K562 (cell line): ENCODE results near the gene MUC15. TPM values are rescaled to one million over a fixed set of nuclear protein-coding genes. Genes with fewer than 3 reads are reported as not detected.

Experiments
- ATAC-seq: fragments of 200-7000 bp; cut with Tn5 transposase; 3 replicates; pipeline ENCODE4 v1.9.1; 2020; ENCODE audit warnings: moderate library complexity
- BruUV-seq: library from RNA; stranded (reverse); fragments of 400-500 nt; replicated peaks from 2 replicates; lab custom pipeline; 2021; lab: Mats Ljungman, UMichigan
- CTCF ChIA-PET: fragments of 300-600 bp; formaldehyde crosslinking; extraction: SDS; loops from one replicate; lab custom pipeline; 2021; ENCODE audit warnings: low intra/inter-chr PET ratio; lab: Yijun Ruan, JAX
- POLR2A ChIA-PET: fragments of 300-600, 350-650 bp; sonication (Branson Sonifier 250); formaldehyde crosslinking; extraction: SDS; loops from one replicate; lab custom pipeline; 2021; ENCODE audit warnings: antibody characterized with exemption, inconsistent platforms; lab: Yijun Ruan, JAX
- DNase-seq, 4 experiments: peaks; one replicate each; pipeline versions ENCODE4 v3.0.0 to v3.0.0-alpha.2; 2011 to 2018; ENCODE audit warnings: low spot score in 3 of 4, mixed read lengths in 3 of 4; ENCODE audit errors: extremely low read depth in 1 of 4
- FAIRE-seq: peaks from 2 replicates; lab custom pipeline; 2011; peaks lifted over from hg19 to GRCh38; lab: Jason Lieb, UNC
- H2AFZ ChIP-seq: 2 replicates; pipeline ENCODE4 v1.6.0; 2011; ENCODE audit warnings: low read depth, low read length, control low read depth, inconsistent platforms
- H3K27ac ChIP-seq: fragments of 200-600 bp; 3 replicates; pipeline ENCODE4 v1.8.0; 2011; ENCODE audit warnings: low read depth, mild to moderate bottlenecking, control low read depth, inconsistent platforms, low read length, moderate library complexity, mixed read lengths; ENCODE audit errors: extremely low read depth
- H3K27me3 ChIP-seq, 2 experiments: fragments of 300-600 bp in 1 of 2; 2 replicates in 1 of 2; 3 replicates in 1 of 2; pipeline versions ENCODE4 v1.6.0 to v1.8.0; 2011; ENCODE audit warnings: inconsistent platforms in 2 of 2, low read length in 2 of 2, mild to moderate bottlenecking in 1 of 2, mixed read lengths in 1 of 2, moderate library complexity in 1 of 2; ENCODE audit not compliant: control insufficient read depth in 2 of 2, insufficient read depth in 2 of 2
- H3K36me3 ChIP-seq: fragments of 300-600 bp; 3 replicates; pipeline ENCODE4 v1.8.0; 2011; ENCODE audit warnings: mild to moderate bottlenecking, low read length, inconsistent platforms; ENCODE audit not compliant: control insufficient read depth, insufficient read depth
- H3K4me1 ChIP-seq, 2 experiments: fragments of 200-600 bp in 1 of 2; replicated peaks in 1 of 2; 2 replicates in 1 of 2; 3 replicates in 1 of 2; pipeline versions ENCODE4 v1.5.1 to v1.8.0; 2011; ENCODE audit warnings: inconsistent platforms in 2 of 2, low read length in 2 of 2, mild to moderate bottlenecking in 1 of 2, mixed read lengths in 1 of 2, moderate library complexity in 1 of 2; ENCODE audit not compliant: control insufficient read depth in 2 of 2, insufficient read depth in 2 of 2
- H3K4me2 ChIP-seq: 2 replicates; pipeline ENCODE4 v1.6.1; 2011; ENCODE audit warnings: low read length, control low read depth, inconsistent platforms, mixed read lengths; ENCODE audit not compliant: insufficient read depth
- H3K4me3 ChIP-seq: fragments of 200-600 bp; sonication (generic), shearing (Covaris generic); 2 replicates; pipeline ENCODE4 v1.5.1; 2016; ENCODE audit warnings: control low read depth, inconsistent platforms
- H3K79me2 ChIP-seq: fragments of 200-600 bp; 3 replicates; pipeline ENCODE4 v1.8.0; 2011; ENCODE audit warnings: low read length, inconsistent platforms; ENCODE audit not compliant: control insufficient read depth, insufficient read depth
- H3K9ac ChIP-seq, 2 experiments: 2 replicates each; pipeline versions ENCODE4 v1.6.0 to v1.6.1; 2011; ENCODE audit warnings: low read depth in 2 of 2, low read length in 2 of 2, control low read depth in 1 of 2, inconsistent platforms in 1 of 2, mild to moderate bottlenecking in 1 of 2, mixed read lengths in 1 of 2; ENCODE audit not compliant: insufficient read depth in 1 of 2
- H3K9me1 ChIP-seq: one replicate; pipeline ENCODE4 v1.6.0; 2011; ENCODE audit warnings: inconsistent platforms, mild to moderate bottlenecking, low read length, moderate library complexity; ENCODE audit not compliant: control insufficient read depth, insufficient read depth
- H3K9me3 ChIP-seq: replicated peaks from 2 replicates; pipeline ENCODE4 v1.5.1; 2011; ENCODE audit warnings: low read depth, low read length, inconsistent platforms; ENCODE audit not compliant: control insufficient read depth, insufficient read depth
- H4K20me1 ChIP-seq: replicated peaks from 2 replicates; pipeline ENCODE4 v1.6.1; 2011; ENCODE audit warnings: low read length, inconsistent platforms, mixed read lengths; ENCODE audit not compliant: control insufficient read depth, insufficient read depth
- BRD9 ChIP-seq: fragments of 450-650 bp; IDR thresholded peaks from 2 replicates; pipeline ENCODE4 v1.6.1; 2018; ENCODE audit warnings: low read depth; ENCODE audit not compliant: partially characterized antibody
- CREM ChIP-seq: IDR thresholded peaks from 2 replicates; pipeline ENCODE4 v1.6.1; 2014; ENCODE audit warnings: antibody characterized with exemption, low read depth
- ELF2 ChIP-seq: fragments of 250-450 bp; sonication (Bioruptor Pico); IDR thresholded peaks from 2 replicates; pipeline ENCODE4 v1.5.0; 2021; ENCODE audit warnings: mild to moderate bottlenecking
- ESRRA ChIP-seq: fragments of 450-650 bp; IDR thresholded peaks from 2 replicates; pipeline ENCODE4 v1.6.1; 2014; ENCODE audit warnings: low read depth, mild to moderate bottlenecking, moderate library complexity, borderline replicate concordance
- HSF4 ChIP-seq: fragments of 250-450 bp; sonication (Bioruptor Pico); IDR thresholded peaks from 2 replicates; pipeline ENCODE4 v2.1.2; 2022; ENCODE audit warnings: mild to moderate bottlenecking, moderate library complexity, borderline replicate concordance
- MED1 ChIP-seq: sonication (generic); formaldehyde crosslinking; IDR thresholded peaks from 2 replicates; pipeline ENCODE4 v1.8.1; 2023; ENCODE audit warnings: missing genetic modification reagents, borderline replicate concordance
- NFXL1 ChIP-seq: fragments of 450-650 bp; formaldehyde crosslinking; IDR thresholded peaks from 2 replicates; pipeline ENCODE4 v1.4.0; 2021; ENCODE audit warnings: mild to moderate bottlenecking
- PHB2 ChIP-seq: fragments of 450-650 bp; IDR thresholded peaks from 2 replicates; pipeline ENCODE4 v1.6.1; 2017; ENCODE audit warnings: low read depth
- RHOXF2B ChIP-seq: fragments of 250-450 bp; sonication (Bioruptor Pico); conservative IDR thresholded peaks from 2 replicates; pipeline ENCODE4 v1.5.1; 2021
- SOX6 ChIP-seq: fragments of 450-650 bp; IDR thresholded peaks from 2 replicates; pipeline ENCODE4 v1.6.1; 2014; ENCODE audit warnings: mild to moderate bottlenecking
- SRSF7 ChIP-seq: fragments of 200-400 bp; formaldehyde crosslinking; optimal IDR thresholded peaks from 2 replicates; pipeline ENCODE3; 2017; ENCODE audit warnings: mild to moderate bottlenecking, low read depth, low read length
- TAF1 ChIP-seq: IDR thresholded peaks from 2 replicates; pipeline ENCODE4 v1.6.1; 2011; ENCODE audit warnings: mild to moderate bottlenecking, low read length, moderate library complexity; ENCODE audit not compliant: insufficient read depth, control insufficient read depth, severe bottlenecking; ENCODE audit errors: extremely low read depth
- USF1 ChIP-seq: sonication (generic); formaldehyde crosslinking; IDR thresholded peaks from 2 replicates; pipeline ENCODE4 v1.9.0; 2022; ENCODE audit warnings: mild to moderate bottlenecking, missing genetic modification reagents
- ZBTB7A ChIP-seq: IDR thresholded peaks from 2 replicates; pipeline ENCODE4 v1.6.1; 2011; ENCODE audit warnings: low read depth, mild to moderate bottlenecking, low read length, moderate library complexity, borderline replicate concordance; ENCODE audit not compliant: control insufficient read depth
- ZKSCAN1 ChIP-seq: fragments of 150-350 bp; IDR thresholded peaks from 2 replicates; pipeline ENCODE4 v1.6.1; 2016; ENCODE audit warnings: low read depth, low read length
- ZNF143 ChIP-seq: sonication (generic); formaldehyde crosslinking; IDR thresholded peaks from 2 replicates; pipeline ENCODE4 v1.9.0; 2022; ENCODE audit warnings: mild to moderate bottlenecking, missing genetic modification reagents
- ZNF217 ChIP-seq: sonication (generic); formaldehyde crosslinking; IDR thresholded peaks from 2 replicates; pipeline ENCODE4 v1.8.0; 2022; ENCODE audit warnings: mild to moderate bottlenecking, missing genetic modification reagents
- ZNF24 ChIP-seq: fragments of 450-650 bp; IDR thresholded peaks from 2 replicates; pipeline ENCODE4 v1.6.1; 2016
- ZNF717 ChIP-seq: fragments of 250-450 bp; sonication (Bioruptor Pico); IDR thresholded peaks from 2 replicates; pipeline ENCODE4 v1.5.0; 2021
- ZSCAN32 ChIP-seq: fragments of 450-650 bp; formaldehyde crosslinking; IDR thresholded peaks from 2 replicates; pipeline ENCODE4 v1.4.0; 2020; ENCODE audit warnings: mild to moderate bottlenecking, moderate library complexity
- WGBS: fragments of 100-300 bp; shearing (Covaris generic); methylation state at CpG from one replicate; pipeline ENCODE4 v1.1.6; 2016; ENCODE audit warnings: low coverage, mixed read lengths; ENCODE audit not compliant: insufficient coverage; ENCODE audit errors: missing lambda C conversion rate; 5-methylcytosine and 5-hydroxymethylcytosine counted together
- in situ Hi-C: fragments of 300-500 bp; cut with MboI; formaldehyde crosslinking; loops from 4 replicates; pipeline ENCODE4 v1.15.0; 2018; ENCODE audit warnings: inconsistent platforms, mixed read lengths
- intact Hi-C: fragments of 100-400 bp; cut with micrococcal nuclease; formaldehyde crosslinking; loops from 2 replicates; pipeline ENCODE4 v1.14.2; 2022
- polyA plus RNA-seq, 8 experiments: library from polyadenylated mRNA; depleted of rRNA in 4 of 8; stranded (reverse) in 5 of 8; unstranded in 3 of 8; fragments of >200 nt; fragmentation: Nextera tagmentation in 2 of 8; fragmentation: Illumina TruSeq in 1 of 8; extraction: Ambion mirVana in 2 of 8; extraction: Trizol in 1 of 8; gene quantifications; 2 replicates each; pipeline versions ENCODE4 v1.2.1 to v1.2.3, GENCODE V29; 2011 to 2014; ENCODE audit warnings: inconsistent platforms in 1 of 8, missing spikeins in 1 of 8
- total RNA-seq, 7 experiments: library from RNA; depleted of rRNA in 6 of 7; stranded (reverse); fragments of >200 nt in 6 of 7; fragmentation: Illumina TruSeq in 2 of 7; extraction: Trizol in 2 of 7; gene quantifications; 2 replicates each; pipeline versions ENCODE4 v1.2.1 to v1.2.3, GENCODE V29; 2011 to 2021; ENCODE audit warnings: low replicate concordance in 1 of 7

The MUC15 gene
- total and polyA plus RNA-seq, 9 of the 15 experiments (the other 6 are each of a cell fraction or from before 2014, with no cell fraction given) = 0.36 to 1.4 (median 0.65) TPM; not detected in 1

- in situ Hi-C loops = no loop called here
- CTCF ChIA-PET = no interaction called here
- H3K9me1 ChIP-seq = no peaks in the 10 kb centered on the region
- no peak overlapping the region for H2AFZ ChIP-seq
- TF ChIP-seq ZNF717 (no peak), TAF1 (no peak), CREM (no peak), ELF2 (CRISPR knock-in tag) (no peak), MED1 (CRISPR knock-in tag) (no peak), NFXL1 (CRISPR knock-in tag) (no peak), SOX6 (no peak), ZSCAN32 (CRISPR knock-in tag) (no peak)
- TF ChIP-seq, all 486 proteins: peak for 0
- Histone ChIP-seq H3K27me3 (no peaks in the 10 kb centered on the region), H3K4me3 (no peak overlapping the region), H3K79me2 (no peaks in the 10 kb centered on the region), H3K4me2 (no peak overlapping the region), H3K9me3 (no peaks in the 10 kb centered on the region), H3K27ac (no peak overlapping the region), H4K20me1 (no peaks in the 10 kb centered on the region), H3K4me1 (no peaks in the 10 kb centered on the region), H3K36me3 (no peaks in the 10 kb centered on the region), H3K9ac (no peak overlapping the region)
- POLR2A ChIA-PET = no interaction called here
- ATAC-seq (no peak), FAIRE-seq (no peak), DNase-seq (no peak)
- intact Hi-C loops = no loop called here
- BruUV-seq = no TSS peak
- 0% methylated on average over 4 of the region's 4 CpGs for WGBS
Observed at GRCh38 chr11:26558190-26558589, 13.9 kb downstream of the MUC15 start.

- WGBS = 4% methylated on average over 3 of the region's 3 CpGs
- Histone ChIP-seq H3K4me1 (no peaks in the 10 kb centered on the region), H4K20me1 (no peaks in the 10 kb centered on the region), H3K36me3 (no peaks in the 10 kb centered on the region), H3K9me3 (no peaks in the 10 kb centered on the region), H3K4me3 (no peak overlapping the region), H3K27ac (no peak overlapping the region), H3K9me1 (no peaks in the 10 kb centered on the region), H3K4me2 (no peak overlapping the region), H3K27me3 (no peaks in the 10 kb centered on the region), H3K79me2 (no peaks in the 10 kb centered on the region), H2AFZ (no peak overlapping the region), H3K9ac (no peak overlapping the region)
- ATAC-seq (no peak), FAIRE-seq (no peak), DNase-seq (no peak)
- intact Hi-C loops = no loop called here
- in situ Hi-C loops = no loop called here
- BruUV-seq = no TSS peak
- POLR2A ChIA-PET = no interaction called here
- CTCF ChIA-PET = no interaction called here
- no peak for TF ChIP-seq ZBTB7A
- TF ChIP-seq ZNF217 = no peak
- no peak for TF ChIP-seq BRD9
- no peak for TF ChIP-seq HSF4 (CRISPR knock-in tag)
- TF ChIP-seq PHB2 = no peak
- no peak for TF ChIP-seq CREM
- no peak for TF ChIP-seq USF1
- no peak for TF ChIP-seq ZKSCAN1
- TF ChIP-seq ESRRA = no peak
- no peak for TF ChIP-seq ZNF143 (CRISPR knock-in tag)
- TF ChIP-seq SRSF7 = no peak
- TF ChIP-seq ZNF24 = no peak
- no peak for TF ChIP-seq RHOXF2B (CRISPR knock-in tag)
Observed at GRCh38 chr11:26557666-26558065, 14.4 kb downstream of the MUC15 start.
